ENCODE results near the gene CNGB1.
"Not testable (repeated sequence)": the region's sequence is repeated elsewhere in the genome, so short reads cannot be mapped to it uniquely, and the experiment has no call there.

Gene CNGB1

GRCh38 chr16:57949595-57950238 lies 21.2 kb downstream of the CNGB1 start:
- no peak for DNase-seq

GRCh38 chr16:57949013-57949412 lies 21.9 kb downstream of the CNGB1 start:
- no peak for DNase-seq

- DNase-seq = no peak
These were observed 22.9 kb downstream of the CNGB1 start for GRCh38 chr16:57948027-57948426.

- DNase-seq = no peak
These were observed 23.7 kb downstream of the CNGB1 start for GRCh38 chr16:57947261-57947660.

- DNase-seq = no peak
These were observed 24.6 kb downstream of the CNGB1 start for GRCh38 chr16:57946181-57946801.

GRCh38 chr16:57945740-57946138 lies 25.2 kb downstream of the CNGB1 start:
- no peak for DNase-seq

GRCh38 chr16:57944970-57945739 lies 25.8 kb downstream of the CNGB1 start:
- no peak for DNase-seq

- not testable (repeated sequence) for DNase-seq
These were observed 27.5 kb downstream of the CNGB1 start for GRCh38 chr16:57943381-57943780.

GRCh38 chr16:57941901-57942300 lies 29.0 kb downstream of the CNGB1 start:
- not testable (repeated sequence) for DNase-seq

GRCh38 chr16:57941016-57941664 lies 29.8 kb downstream of the CNGB1 start:
- no peak for DNase-seq

GRCh38 chr16:57940382-57940966 lies 30.5 kb downstream of the CNGB1 start:
- DNase-seq = no peak

GRCh38 chr16:57939872-57940224 lies 31.1 kb downstream of the CNGB1 start:
- DNase-seq = no peak

- peak; percentile 80 for DNase-seq
These were observed 31.7 kb downstream of the CNGB1 start for GRCh38 chr16:57938936-57939871.

GRCh38 chr16:57938484-57938883 lies 32.4 kb downstream of the CNGB1 start:
- no peak for DNase-seq

- no peak for DNase-seq
These were observed 33.1 kb downstream of the CNGB1 start for GRCh38 chr16:57937861-57938260.

GRCh38 chr16:57935904-57936303 lies 35.0 kb downstream of the CNGB1 start:
- no peak for DNase-seq

GRCh38 chr16:57930533-57930932 lies 40.4 kb downstream of the CNGB1 start:
- no peak for DNase-seq

GRCh38 chr16:57929250-57929649 lies 41.7 kb downstream of the CNGB1 start:
- no peak for DNase-seq

- no peak for DNase-seq
These were observed 44.9 kb downstream of the CNGB1 start for GRCh38 chr16:57926041-57926440.

- DNase-seq = no peak
These were observed 45.6 kb downstream of the CNGB1 start for GRCh38 chr16:57925310-57925709.

GRCh38 chr16:57924514-57924913 lies 46.4 kb downstream of the CNGB1 start:
- DNase-seq = no peak

- DNase-seq = no peak
These were observed 47.1 kb downstream of the CNGB1 start for GRCh38 chr16:57923841-57924240.

Data from EL (cell line).